Small intestine (tissue), 16 donors: ENCODE results near the gene ELAVL3. TPM values are rescaled to one million over a fixed set of nuclear protein-coding genes. Genes with fewer than 3 reads are reported as not detected.

Source experiments
- DNase-seq, 2 donors: peaks; one replicate each; pipeline versions ENCODE4 v3.0.0 to v3.0.0-alpha.2; 2013
- FAIRE-seq: peaks from 2 replicates; lab custom pipeline; 2012; peaks lifted over from hg19 to GRCh38; lab: Jason Lieb, UNC
- H3K27ac ChIP-seq, 3 donors: one replicate each; pipeline ENCODE4 v1.5.1; 2013; ENCODE audit warnings: low read length in 2 of 3, mild to moderate bottlenecking in 2 of 3, control low read depth in 1 of 3, inconsistent platforms in 1 of 3, low read depth in 1 of 3, moderate library complexity in 1 of 3
- H3K27me3 ChIP-seq, 3 donors: one replicate each; pipeline ENCODE4 v1.6.1; 2013; ENCODE audit warnings: low read length in 3 of 3, inconsistent platforms in 1 of 3; ENCODE audit not compliant: control insufficient read depth in 3 of 3, insufficient read depth in 3 of 3
- H3K36me3 ChIP-seq, 3 donors: one replicate each; pipeline ENCODE4 v1.6.1; 2013; ENCODE audit warnings: low read length in 3 of 3, inconsistent platforms in 1 of 3, low read depth in 1 of 3, mild to moderate bottlenecking in 1 of 3, moderate library complexity in 1 of 3; ENCODE audit not compliant: control insufficient read depth in 3 of 3, insufficient read depth in 2 of 3
- H3K4me1 ChIP-seq, 3 donors: one replicate each; pipeline ENCODE4 v1.6.1; 2013; ENCODE audit warnings: low read length in 2 of 3, inconsistent platforms in 1 of 3, low read depth in 1 of 3, mild to moderate bottlenecking in 1 of 3, moderate library complexity in 1 of 3; ENCODE audit not compliant: control insufficient read depth in 3 of 3, insufficient read depth in 2 of 3
- H3K4me3 ChIP-seq, 3 donors: one replicate each; pipeline ENCODE4 v1.5.1; 2013; ENCODE audit warnings: low read length in 3 of 3, control low read depth in 1 of 3, inconsistent platforms in 1 of 3, low read depth in 1 of 3, mild to moderate bottlenecking in 1 of 3, moderate library complexity in 1 of 3
- H3K9me3 ChIP-seq, 2 donors: one replicate each; pipeline ENCODE4 v1.6.1; 2013; ENCODE audit warnings: low read depth in 1 of 2, low read length in 1 of 2; ENCODE audit not compliant: control insufficient read depth in 2 of 2, insufficient read depth in 1 of 2
- WGBS, 3 donors: extraction: QIAGEN DNeasy Blood & Tissue Kit; methylation state at CpG; one replicate each; pipeline ENCODE4 v1.1.7; 2013; 5-methylcytosine and 5-hydroxymethylcytosine counted together
- long read RNA-seq, 10 donors: transcript quantifications; one replicate each; lab custom pipeline, GENCODE V29; 2026
- polyA plus RNA-seq, 4 donors: library from polyadenylated mRNA; stranded (reverse) in 3 of 4; unstranded in 1 of 4; fragments of 200-250 nt in 3 of 4; fragments of 120-200 nt in 1 of 4; gene quantifications; one replicate each; pipeline versions ENCODE4 v1.2.1 to v1.2.3, GENCODE V29; 2013
- donor health status: healthy with polysubstance abuse.
- donor health status: control.
- donor health status: control.
- donor health status: Bipolar disorder and iron deficiency.
- donor health status: healthy.

ELAVL3 gene
- polyA plus RNA-seq: 1 to 10 TPM in 1 of 4 donors, under 1 TPM in 3; 0.30 to 2.1 (median 0.63) TPM
- long read RNA-seq, donor 1: 0 reads
- long read RNA-seq, donor 2: 0 reads
- long read RNA-seq, donor 3: 0 reads
- long read RNA-seq, donor 4: 0 reads
- long read RNA-seq, donor 5: 0 reads
- long read RNA-seq, donor 6: 0 reads
- long read RNA-seq, donor 7: 0 reads
- long read RNA-seq, donor 8: 0 reads
- long read RNA-seq, donor 9: 0 reads
- long read RNA-seq, donor 10: 0 reads

DNA sequence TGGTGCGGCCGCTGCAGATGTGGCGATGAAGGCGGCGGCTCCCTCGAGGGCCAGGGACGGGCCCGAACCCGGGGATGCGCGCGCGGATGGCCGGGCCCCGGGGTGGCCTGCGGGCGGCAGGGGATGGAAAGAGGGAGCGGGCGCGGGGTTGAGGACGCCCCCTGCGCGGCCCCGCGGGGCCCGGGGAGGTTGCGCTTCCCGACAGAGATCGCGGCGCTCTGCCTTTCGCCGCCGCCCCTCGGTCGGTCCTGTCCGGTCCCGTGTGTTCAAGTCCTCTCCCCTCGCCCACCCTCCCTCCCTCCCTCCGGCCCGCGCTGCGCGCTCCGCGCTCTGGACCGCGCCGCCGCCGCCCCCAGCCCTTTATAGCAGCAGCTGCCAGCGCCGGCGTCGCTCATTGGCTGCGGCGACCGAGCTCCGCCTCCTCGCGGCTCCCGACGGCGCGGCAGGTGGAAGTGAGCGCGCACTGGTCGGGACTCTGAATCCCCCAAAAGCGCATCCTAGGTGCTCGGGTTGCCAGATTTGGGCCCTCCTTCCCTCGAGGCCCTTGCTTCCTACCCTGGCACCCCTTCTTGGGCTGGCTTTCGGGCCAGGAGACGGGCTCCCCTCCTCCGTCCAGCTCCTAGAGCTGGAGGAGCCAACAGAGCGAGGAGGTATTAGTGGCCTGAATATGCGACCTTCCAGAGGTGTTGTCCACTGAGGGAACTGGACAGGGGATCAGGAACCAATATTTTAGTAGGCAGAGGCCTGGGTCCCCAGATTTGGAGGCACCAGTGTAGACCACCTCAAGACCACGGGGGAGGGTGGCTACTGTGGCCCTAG lies at the start of gene ELAVL3:
Gene ELAVL3, minus strand, starts transcription at position 332 of the 819 bp plus-strand sequence. CDS start 438 bp downstream, outside the sequence.
- Histone ChIP-seq H3K27me3 (peaks cover 9 to 55% (median 12%) of the 10 kb centered on the region in 3 donors), H3K4me3 (peak within 1 kb of the TSS in 1 of 3 donors; percentile 5), H3K36me3 (peaks cover 0 to 28% (median 0%) of the 10 kb centered on the region in 3 donors), H3K9me3 (peaks cover 0 to 8% of the 10 kb centered on the region in 2 donors), H3K27ac (no peak within 1 kb of the TSS), H3K4me1 (peaks cover 0 to 13% (median 4%) of the 10 kb centered on the region in 3 donors)
- 12 to 34% (median 24%) methylated on average over 25 to 77 of the region's 77 CpGs for whole genome bisulfite sequencing, 3 donors
- FAIRE-seq (no peak), DNase-seq (peak in 1 of 2 donors; percentile 40)

DNA sequence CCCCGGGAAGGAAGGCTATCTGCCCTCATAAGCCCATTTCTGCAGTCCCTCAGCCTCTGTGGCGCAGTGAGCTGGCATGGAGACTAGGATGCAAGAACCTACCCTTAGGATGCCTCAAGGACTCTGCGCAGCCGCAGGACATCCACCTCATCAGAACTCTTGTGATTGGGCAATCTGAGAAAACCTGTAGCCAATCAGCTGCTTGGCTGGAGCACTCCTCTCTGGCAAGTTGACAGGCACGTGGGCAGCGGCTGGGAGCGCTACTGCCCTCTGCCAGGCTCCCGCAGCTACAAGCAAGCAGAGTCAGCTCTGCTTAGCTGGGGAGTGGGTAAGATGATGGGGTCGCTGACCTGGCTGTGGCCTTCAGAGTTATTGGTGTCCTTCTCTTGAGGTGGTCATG lies 49.6 kb upstream of the ELAVL3 start:
- 19 to 24% (median 21%) methylated on average over 9 of the region's 9 CpGs for WGBS, 3 donors
- peak; percentile 77 to 82 for DNase-seq
- H3K27ac ChIP-seq: no peak overlapping the region
- peaks cover 0 to 6% (median 0%) of the 10 kb centered on the region in 3 donors for H3K36me3 ChIP-seq
- no peaks in the 10 kb centered on the region for H3K9me3 ChIP-seq
- peaks cover 0 to 11% (median 8%) of the 10 kb centered on the region in 3 donors for H3K4me1 ChIP-seq
- H3K4me3 ChIP-seq: no peak overlapping the region
- no peak for FAIRE-seq
- H3K27me3 ChIP-seq: peaks cover 0 to 3% (median 0%) of the 10 kb centered on the region in 3 donors

DNA sequence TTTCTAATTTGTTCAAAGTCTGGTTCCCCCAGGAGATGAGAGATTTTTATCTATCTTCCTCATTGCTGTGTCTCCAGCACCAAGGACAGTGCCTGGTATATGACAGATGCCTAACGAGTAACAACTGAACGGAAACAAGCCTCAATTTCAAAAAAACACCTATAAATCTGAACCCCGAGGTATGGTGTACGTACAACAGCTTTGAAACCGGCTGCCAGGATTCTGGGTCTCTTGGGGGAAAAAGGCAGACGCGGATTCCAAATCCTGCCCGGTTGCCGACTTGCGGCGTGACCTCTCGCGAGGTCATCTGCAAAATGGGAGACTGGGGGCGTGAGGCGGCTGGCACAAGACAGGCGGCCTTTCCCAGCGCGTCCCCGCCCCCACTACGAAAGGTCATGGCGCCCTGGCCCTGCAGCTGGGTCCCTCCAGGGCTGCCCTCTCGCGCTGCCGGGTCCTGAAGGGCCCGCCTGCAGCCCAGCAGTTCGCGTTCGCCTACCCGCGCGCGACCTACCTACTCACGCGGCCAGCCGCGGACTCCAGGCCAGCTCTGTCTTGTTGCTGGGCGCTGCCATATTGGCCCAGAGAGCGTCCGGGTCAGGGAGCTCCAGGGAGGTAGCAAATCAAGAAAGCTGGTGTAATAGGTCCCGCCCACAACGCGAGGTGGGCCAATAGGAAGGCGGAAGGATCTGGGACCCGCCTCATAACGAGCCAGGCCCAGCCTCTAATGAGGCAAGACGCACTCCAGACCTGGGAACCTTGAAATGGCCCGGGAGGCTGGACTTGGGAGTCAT lies 47.9 kb upstream of the ELAVL3 start, which contains the start of gene ECSIT:
Gene ECSIT, minus strand, starts transcription at position 584 of the 791 bp plus-strand sequence. CDS start 9,964 bp downstream, outside the sequence.
- FAIRE-seq: no peak
- peaks cover 0 to 19% (median 0%) of the 10 kb centered on the region in 3 donors for H3K36me3 ChIP-seq
- H3K9me3 ChIP-seq: no peaks in the 10 kb centered on the region
- 0 to 1% (median 0%) methylated on average over 46 to 47 of the region's 47 CpGs for WGBS, 3 donors
- H3K4me3 ChIP-seq: peak within 1 kb of the TSS; percentile 91 to 99 (median 97)
- peak within 1 kb of the TSS; percentile 85 to 98 (median 88) for H3K27ac ChIP-seq
- H3K27me3 ChIP-seq: no peaks in the 10 kb centered on the region
- DNase-seq: peak; percentile 99
- peaks cover 0 to 9% (median 8%) of the 10 kb centered on the region in 3 donors for H3K4me1 ChIP-seq

DNA sequence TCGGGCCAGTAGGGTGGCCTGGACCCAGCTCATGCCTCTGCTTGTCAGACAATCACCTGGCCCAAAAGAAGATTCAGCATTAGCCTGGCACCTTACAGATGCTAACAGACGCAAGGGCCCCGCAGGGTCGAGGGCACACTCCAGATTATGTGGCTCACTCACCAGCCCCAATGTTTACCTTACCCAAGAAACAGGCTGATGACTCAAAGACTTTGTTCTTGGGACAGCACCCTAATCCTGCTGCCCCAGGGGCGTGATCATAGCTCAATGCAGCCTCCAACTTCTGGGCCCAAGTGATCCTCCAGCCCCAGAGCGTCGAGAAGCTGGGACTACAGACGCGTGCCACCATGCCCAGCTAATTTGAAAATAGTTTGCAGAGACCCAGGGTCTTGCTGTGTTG lies 38.3 kb upstream of the ELAVL3 start:
- Histone ChIP-seq H3K4me3 (no peak overlapping the region), H3K27me3 (no peaks in the 10 kb centered on the region), H3K4me1 (no peaks in the 10 kb centered on the region), H3K27ac (no peak overlapping the region), H3K9me3 (no peaks in the 10 kb centered on the region), H3K36me3 (peaks cover 3 to 72% (median 10%) of the 10 kb centered on the region in 3 donors)
- FAIRE-seq (no peak), DNase-seq (no peak)
- 86 to 95% (median 88%) methylated on average over 9 of the region's 9 CpGs for WGBS, 3 donors

DNA sequence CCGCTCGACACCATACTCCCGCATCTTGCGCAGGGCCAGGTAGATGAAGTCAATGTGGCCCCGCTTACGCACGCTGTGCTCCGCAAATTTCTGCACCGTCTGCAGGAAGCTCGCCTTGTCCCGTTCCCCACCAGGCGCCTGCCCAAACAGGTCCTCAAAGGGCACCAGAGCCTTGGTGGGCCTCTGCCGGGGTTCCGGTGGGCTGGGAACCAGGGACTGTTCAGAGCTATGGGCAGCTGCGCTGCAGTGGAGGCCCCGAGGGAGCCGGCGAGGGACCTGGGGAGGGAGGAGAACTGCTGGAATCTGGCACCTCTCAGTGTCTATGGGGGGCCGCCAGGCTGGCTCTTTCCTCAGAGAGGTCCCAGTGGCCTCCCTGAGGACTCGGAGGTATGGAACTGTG lies 33.1 kb upstream of the ELAVL3 start:
- no peak for FAIRE-seq
- WGBS, 3 donors: 96 to 97% (median 96%) methylated on average over 20 of the region's 20 CpGs
- H3K36me3 ChIP-seq: peaks cover 3 to 76% (median 16%) of the 10 kb centered on the region in 3 donors

DNA sequence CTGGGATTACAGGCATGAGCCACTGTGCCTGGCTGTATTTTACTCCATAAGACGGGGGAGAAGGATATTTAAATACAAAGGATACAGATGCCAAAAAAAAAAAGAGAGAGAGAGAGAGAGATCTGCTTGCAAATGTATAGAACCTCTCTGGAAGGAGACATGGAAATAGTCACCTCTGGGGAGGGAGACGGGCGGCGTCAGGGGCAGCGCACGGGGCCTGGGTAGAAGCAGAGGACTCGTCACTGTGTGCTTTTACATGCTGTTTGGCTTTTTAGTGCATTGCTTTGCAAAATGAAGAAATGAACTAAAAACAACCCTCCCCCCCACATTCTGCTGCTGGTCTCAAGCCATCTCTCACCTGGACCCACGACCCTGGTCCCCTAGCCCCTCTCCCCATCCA lies 29.6 kb upstream of the ELAVL3 start:
- DNase-seq (no peak), FAIRE-seq (no peak)
- H3K36me3 ChIP-seq: peaks cover 0 to 62% (median 8%) of the 10 kb centered on the region in 3 donors
- H3K4me3 ChIP-seq: no peak overlapping the region
- no peak overlapping the region for H3K27ac ChIP-seq
- no peaks in the 10 kb centered on the region for H3K27me3 ChIP-seq
- H3K9me3 ChIP-seq: no peaks in the 10 kb centered on the region
- 93 to 97% (median 95%) methylated on average over 8 of the region's 8 CpGs for WGBS, 3 donors
- peaks cover 0 to 5% (median 0%) of the 10 kb centered on the region in 3 donors for H3K4me1 ChIP-seq

More for the DNA sequence above, 33.1 kb upstream of the ELAVL3 start:
- H3K27me3 ChIP-seq: no peaks in the 10 kb centered on the region
- H3K4me1 ChIP-seq: no peaks in the 10 kb centered on the region
- H3K9me3 ChIP-seq: no peaks in the 10 kb centered on the region
- H3K27ac ChIP-seq: no peak overlapping the region
- no peak overlapping the region for H3K4me3 ChIP-seq
- no peak for DNase-seq

DNA sequence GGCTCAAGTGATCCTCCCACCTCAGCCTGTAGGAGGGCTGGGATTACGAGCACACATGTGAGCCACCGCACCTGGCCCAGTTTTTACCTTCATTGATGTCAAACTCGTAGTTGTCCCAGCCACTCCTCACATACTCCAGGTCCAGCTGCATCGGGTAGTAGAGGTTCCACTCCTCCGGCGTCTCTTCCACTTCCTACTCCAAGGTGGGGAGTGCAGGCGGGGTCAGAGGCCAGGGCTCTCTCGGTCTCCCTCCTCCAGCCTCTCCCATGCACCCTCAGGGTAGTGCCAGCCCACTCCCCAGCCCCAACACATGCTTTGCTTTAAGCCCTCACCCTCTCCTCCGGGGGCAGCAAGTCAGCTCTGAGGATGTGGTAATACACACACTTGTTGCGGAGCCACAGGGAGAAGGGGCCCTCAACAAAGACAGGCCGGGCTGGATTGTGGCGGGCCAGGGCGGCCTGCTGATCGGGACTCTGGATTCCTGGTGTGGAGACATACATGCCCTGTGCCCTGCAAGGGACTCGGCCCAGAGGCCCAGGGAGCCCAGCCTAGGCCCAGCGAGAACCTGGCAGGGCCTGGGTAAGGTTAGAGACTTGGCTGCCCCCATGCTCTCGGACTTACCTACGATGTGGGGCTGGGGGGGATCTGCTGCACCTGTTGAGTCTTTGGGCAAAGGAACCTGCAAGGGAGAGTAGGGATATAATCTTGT lies 26.7 kb upstream of the ELAVL3 start:
- Histone ChIP-seq H3K36me3 (peaks cover under 1 to 49% (median 4%) of the 10 kb centered on the region in 3 donors), H3K4me1 (peaks cover 0 to 5% (median 0%) of the 10 kb centered on the region in 3 donors), H3K9me3 (no peaks in the 10 kb centered on the region), H3K4me3 (no peak overlapping the region), H3K27me3 (no peaks in the 10 kb centered on the region), H3K27ac (no peak overlapping the region)
- WGBS, 3 donors: 90 to 91% (median 90%) methylated on average over 17 to 18 of the region's 18 CpGs
- FAIRE-seq: no peak
- no peak for DNase-seq
